ENCODE results near the gene MAP4K3.

MAP4K3 gene

DNA sequence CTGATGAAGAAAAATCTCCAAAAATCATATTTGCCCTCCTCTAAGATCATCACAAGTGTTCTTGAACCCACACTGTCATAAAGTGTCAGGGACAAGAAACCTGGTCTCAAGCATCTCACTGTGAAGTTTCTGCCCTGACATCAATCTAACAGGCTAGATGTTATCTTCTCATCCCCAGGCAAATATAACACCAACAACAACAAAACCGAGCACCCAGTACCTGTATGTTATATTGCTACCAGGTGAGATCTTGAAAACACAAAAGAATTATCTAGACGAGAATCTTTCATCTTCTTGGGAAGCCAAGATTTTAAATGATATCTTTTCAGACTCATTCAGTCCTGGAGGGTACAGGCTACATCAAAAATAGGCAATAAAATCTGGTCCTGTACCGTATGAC lies 8.8 kb upstream of the MAP4K3 start:
- no peak for DNase-seq (ENCODE audit: low read depth in 3 of 3, low spot score in 1 of 3)

DNA sequence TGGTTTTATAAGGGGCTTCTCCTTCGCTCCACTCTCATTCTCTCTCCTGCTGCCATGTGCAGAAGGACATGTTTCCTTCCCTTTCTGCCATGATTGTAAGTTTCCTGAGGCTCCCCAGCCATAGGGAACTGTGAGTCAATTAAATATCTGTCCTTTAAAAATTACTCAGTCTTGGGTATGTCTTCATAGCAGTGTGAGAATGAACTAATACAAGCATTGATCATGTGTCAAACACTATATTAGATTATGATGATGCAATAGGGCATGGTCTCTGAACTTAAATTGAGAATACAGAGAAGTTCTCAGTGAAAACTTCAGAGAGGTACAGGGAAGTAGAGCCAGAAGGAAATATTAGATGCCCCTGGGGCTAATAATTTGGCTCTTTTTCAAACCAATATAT lies 5.9 kb upstream of the MAP4K3 start:
- no peak for DNase-seq (ENCODE audit: low read depth in 3 of 3, low spot score in 1 of 3)

DNA sequence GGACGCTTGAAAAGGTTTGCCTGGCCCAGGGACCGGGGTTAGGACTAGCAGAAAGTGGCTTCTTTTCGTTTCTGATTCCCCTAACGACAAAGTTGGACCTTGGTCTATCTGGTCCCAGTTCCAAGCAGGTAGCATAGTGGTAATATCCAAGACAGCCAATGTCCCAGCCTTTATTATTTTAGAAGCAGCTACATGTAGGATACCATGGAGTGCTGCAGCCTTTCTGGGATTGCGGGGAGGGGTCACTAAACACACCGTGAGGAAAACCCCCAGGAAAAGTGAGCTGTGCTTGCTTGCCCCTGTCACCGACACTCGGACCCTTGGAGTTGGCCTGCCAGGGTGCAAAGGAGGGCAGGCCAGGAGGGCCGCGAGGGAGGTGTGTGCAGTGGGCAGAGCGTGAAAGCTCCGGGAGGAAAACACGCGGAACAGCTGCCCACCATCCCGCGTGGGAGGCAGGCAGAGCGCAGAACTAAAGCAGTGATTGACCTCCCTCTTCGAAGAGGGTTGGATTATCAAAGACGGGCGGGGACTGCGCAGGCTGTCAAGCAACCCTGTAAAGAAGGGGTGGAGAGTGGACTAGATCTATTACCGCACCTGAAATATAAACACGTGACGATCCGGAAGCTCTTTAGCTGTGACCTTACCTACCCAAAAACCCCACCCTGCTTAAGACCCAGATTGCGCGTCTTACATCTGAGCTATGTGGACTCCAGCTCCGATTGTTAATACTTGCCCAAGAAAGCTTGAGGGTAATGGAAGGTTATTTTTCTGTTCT lies 624 bp upstream of the MAP4K3 start:
- DNase-seq (ENCODE audit: low read depth in 3 of 3, low spot score in 1 of 3) = peak in 1 of 3 donors; percentile 16

DNA sequence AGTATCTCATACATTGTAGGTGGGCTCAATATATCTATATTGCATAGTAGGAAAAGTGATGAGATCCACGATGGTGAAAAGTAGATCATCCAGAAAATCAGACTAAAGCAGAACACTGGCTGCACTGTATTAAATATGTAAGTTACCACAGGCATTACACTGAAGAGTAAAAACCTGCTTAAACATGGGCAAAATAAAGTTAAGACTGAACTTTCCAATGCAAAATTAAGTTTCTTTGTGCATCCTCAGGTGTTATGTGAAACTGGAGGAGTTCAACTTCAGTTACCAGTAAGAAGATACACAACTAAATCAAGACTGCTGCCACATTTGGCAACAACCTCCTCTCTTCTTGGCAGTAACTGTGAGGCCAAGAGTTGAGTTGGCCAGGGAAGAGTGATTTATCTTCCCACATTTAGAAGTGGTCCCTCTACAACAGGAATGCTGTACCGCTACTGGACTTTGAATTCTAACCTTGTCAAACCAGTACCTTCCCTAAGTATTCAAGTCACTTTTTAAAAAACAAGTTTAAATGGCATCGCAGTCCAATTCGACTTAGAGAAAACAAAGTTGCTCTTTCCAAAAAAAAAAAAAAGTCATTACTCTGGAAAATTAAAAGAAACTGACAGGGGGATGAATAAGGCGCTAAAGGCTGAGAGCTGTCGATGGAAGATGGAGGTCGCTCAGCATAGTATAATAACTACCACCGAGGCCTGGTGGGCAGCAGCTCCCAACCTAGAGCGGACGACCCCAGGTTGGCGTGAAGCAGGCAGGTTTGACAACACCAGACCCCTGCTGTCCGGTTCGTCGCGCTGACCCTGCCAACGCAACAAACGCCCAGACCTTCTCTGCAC lies 1.1 kb downstream of the MAP4K3 start:
- DNase-seq (ENCODE audit: low read depth in 3 of 3, low spot score in 1 of 3) = no peak

DNA sequence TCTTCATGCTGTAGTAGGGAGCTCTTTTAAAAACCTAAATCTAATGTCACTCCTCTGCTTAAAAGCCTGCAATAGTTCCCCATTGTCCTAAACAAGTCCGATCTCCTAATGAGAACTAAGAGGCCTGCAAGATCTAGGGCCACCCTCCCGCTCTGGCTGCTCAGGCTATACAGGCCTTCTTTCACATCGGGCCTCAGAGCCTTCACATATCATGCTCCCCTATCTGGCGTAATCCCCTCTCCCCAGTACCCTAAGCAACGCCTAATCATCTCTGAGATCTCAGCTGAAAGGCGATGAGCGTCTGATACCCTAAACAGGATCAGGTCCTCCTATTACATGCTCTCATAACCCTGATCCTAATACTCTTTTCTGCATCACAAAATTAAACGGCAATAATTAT lies 1.9 kb downstream of the MAP4K3 start:
- DNase-seq (ENCODE audit: low read depth in 3 of 3, low spot score in 1 of 3) = no peak

DNA sequence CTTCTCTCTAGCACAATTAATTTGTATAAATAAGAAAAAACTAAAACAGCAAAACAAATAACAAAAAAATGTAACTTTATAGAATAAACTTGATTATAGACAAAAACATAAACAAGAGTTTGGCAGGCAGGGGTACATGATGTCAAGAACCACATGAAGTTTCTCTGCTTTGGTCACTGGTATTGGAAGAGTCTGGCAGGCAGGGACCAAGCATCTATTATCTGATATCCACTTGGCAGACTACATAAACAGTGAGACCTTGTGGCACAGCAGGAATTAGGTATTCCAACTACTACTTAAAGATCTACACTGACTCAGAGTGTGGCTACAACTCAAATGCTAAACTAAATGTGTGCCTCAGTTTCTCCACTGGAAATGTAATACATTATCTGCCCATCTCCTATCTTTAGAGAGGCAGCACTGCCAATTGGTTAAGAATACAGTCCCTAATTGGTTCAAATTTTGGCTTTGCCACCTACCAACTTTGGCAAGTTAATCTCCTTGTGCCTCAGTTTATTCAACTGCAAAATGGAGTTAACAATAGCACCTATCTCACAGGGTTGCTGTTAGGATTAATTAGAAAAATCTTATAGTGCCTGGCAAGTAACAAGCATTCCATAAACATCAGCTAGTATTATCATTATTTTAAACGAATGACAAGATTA lies 2.7 kb downstream of the MAP4K3 start:
- DNase-seq (ENCODE audit: low read depth in 3 of 3, low spot score in 1 of 3) = no peak

DNA sequence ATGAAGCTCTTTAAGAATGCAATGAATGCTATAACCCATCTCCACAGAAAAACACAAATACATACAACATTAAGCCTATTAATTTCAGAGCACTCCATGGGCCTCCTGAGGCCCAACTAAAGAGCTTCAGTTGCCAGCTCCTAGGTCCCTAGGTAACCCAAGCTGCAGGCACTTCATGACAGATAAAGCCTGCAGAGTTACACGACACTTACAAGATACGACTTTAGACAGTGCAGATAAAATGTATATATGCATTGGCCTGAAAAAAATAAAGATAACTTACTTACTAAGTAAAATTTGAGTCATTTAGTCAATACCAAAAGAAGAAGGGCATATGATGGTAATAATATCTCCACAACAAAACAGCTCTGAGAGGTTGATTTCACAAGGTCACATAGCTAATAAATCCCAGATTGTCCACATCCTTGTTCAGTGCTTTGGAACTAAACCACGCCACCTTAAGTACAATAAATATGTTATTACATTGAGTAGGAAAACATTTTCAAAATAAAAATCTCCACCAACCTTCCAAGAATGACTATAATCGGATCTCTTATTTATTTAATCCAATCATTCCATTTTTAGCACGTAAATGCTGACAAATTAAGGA lies 3.4 kb downstream of the MAP4K3 start:
- no peak for DNase-seq (ENCODE audit: low read depth in 3 of 3, low spot score in 1 of 3)

DNA sequence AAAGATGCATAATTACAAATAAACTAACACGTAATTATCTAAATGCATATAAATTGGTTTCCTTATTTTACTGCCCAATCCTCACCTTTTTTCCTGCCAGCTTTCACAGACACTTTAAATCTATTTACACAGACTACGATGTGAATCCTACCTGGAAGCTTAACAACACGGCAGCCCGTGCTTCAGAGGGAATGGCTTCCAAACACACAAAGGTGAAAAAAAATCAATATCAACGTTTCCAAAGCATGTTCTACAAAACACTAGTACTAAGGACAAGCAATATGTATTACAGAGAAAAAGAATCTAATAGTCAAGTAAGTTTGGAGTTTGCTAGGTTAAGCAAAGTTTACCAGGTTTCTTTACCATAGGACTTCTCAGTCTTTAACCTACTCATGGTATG lies 4.4 kb downstream of the MAP4K3 start:
- DNase-seq (ENCODE audit: low read depth in 3 of 3, low spot score in 1 of 3) = no peak

DNA sequence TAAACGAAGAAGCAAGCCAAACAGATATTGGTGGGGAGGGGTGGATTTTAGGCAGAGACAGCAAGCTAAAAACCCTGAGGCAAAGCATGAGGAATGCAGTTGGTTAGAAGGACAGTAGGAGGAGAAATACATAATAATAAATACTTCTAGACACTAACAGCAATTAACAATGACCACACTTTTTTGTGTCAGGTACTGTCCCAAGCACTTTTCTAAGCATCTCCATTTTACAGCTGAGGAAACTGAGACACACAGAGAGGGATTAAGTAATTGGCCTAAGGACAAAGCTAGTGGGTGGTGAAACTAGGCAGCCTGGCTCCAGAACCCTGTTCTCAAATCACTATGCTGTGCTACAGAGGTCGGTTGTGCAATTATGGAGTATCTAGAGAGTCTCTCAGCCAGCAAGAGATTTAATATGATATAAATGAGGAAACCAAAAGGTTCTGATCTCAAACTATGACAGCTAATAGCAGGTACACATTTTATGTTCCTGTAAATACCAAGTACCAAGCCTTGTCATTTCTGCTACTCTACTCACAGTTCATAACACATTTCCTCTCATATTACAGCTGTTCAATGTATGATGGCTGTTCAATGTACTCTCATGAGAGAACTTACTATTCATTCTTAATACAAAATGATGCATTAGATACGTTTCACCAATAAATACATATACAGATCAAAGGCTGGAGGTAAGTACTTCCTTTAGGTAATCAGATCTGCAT lies 5.3 kb downstream of the MAP4K3 start:
- no peak for DNase-seq (ENCODE audit: low read depth in 3 of 3, low spot score in 1 of 3)

DNA sequence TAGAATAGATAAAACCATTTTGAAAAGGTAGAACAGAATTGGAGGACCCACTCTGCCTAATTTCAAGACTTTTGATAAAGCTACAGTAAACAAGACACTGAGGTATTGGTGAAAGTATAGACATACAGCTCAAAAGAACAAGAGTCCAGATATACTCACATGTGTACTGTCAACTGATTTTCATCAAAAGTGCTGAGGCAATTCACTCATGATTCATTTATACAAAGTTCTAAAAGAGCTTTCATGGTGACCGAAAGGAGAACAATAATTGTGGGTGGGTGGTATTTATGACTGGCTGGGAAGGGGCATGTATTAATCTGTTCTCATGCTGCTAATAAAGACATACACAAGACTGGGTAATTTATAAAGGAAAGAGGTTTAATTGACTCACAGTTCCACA lies 7.3 kb downstream of the MAP4K3 start:
- no peak for DNase-seq (ENCODE audit: low read depth in 3 of 3, low spot score in 1 of 3)

DNA sequence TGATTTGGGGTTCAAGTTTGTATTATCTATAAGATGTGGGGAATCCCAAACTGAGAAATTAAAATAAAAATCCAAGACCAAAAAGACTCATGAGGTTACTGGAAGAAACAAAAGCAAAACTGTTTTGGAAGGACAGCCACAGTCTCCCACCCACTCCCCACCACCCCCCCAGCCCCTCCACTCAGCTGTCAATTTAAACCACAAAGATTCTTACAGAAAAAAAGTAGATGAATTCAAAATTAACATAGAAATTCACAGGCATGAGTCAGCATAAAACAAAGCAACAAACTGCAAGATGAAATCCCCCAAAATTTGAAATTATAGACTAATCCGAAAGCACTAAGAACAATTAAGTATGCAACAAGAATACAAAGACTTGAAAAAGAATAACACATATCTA lies 12.1 kb downstream of the MAP4K3 start:
- DNase-seq (ENCODE audit: low read depth in 3 of 3, low spot score in 1 of 3) = no peak

DNA sequence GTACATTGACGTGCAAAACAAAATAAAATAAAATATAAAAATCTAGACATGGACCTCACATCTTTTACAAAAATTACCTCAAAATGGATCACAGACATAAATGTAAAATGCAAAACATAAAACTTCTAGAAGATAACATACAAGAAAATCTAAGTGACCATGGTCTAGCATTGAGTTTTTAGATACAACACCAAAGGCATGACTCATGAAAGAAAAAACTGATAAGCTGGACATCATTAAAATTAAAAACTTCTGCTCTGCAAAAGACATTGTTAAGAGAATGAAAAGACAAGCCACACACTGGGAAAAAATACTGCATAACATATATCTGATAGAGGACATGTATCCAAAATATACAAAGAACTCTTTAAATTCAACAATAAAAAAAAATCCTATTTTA lies 14.4 kb downstream of the MAP4K3 start:
- DNase-seq (ENCODE audit: low read depth in 3 of 3, low spot score in 1 of 3) = no peak

DNA sequence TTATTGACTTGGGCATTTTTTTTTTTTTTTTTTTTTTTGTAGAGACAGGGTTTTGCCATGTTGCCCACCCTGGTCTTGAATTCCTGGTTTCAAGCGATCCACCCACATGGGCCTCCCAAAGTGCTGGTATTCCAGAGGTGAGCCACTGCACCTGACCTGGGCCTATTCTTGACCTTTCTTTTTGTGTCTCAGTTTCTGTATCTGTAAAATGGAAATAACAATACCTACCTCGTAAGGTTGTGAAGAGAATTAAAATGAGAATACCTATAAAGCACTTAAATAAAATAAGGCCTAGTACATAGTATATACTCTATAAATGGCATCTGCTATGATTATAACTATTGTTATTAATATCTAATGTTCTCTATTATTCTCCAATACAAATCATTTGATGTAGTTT lies 15.7 kb downstream of the MAP4K3 start:
- DNase-seq (ENCODE audit: low read depth in 3 of 3, low spot score in 1 of 3) = no peak

DNA sequence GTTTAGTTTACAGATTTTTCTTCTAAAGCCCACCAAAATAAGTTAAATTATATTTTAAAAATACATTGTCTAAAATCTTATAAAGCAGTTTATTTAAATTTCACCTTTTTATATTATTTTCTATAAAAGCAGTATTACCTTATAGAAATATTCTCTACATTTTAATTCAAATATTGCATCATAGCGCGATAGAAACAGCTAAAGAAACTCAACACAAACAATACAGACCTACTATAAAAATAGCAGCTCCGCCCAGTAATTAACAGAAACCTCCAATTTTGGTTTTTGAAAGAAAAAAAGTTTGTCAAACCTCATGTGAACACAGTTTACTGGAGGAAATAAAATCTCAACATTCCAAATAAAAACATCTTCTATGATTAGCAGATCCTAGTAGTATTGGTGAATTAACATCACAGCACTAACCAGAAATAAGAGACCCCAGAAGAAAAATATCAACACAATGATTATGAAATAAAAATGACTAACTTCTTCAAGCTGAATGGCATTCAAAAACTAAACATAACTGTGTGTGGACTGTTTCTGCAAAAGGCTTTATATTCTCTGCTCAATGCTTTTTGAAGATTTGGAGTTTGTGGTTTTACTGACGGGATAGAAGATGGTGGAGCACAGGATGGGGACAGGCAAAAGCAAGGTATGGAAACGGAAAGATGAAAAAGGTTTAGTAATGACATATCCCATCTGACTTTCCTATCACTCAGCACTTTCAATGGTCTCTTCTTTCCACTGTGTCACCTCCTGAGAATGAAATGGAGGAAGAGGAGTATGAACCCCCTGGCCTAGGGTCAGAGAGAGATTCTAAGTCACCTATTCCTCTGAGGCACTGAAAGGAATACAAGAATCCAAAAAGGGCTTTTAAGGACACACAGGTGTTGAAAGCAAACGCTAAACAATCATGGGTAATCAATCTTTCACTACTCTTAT lies 17.5 kb downstream of the MAP4K3 start:
- DNase-seq (ENCODE audit: low read depth in 3 of 3, low spot score in 1 of 3) = no peak

DNA sequence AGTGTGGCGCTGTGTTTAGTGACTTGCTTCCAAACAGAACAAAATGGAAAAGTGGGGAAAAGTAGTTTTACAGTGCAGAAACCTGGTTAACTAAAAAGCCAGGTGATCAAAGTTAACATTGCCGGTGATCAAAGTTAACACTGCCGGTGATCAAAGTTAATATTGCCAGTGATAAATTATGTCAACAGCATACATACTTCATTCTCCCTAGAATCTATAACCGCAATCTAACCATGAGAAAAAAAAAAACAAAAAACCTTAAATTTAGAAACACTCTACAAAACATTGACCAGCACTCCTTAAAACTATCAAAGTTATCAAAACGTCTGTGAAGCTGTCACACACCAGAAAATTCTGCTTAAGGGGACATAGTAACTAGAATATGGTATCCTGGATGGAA lies 18.6 kb downstream of the MAP4K3 start:
- no peak for DNase-seq (ENCODE audit: low read depth in 3 of 3, low spot score in 1 of 3)

DNA sequence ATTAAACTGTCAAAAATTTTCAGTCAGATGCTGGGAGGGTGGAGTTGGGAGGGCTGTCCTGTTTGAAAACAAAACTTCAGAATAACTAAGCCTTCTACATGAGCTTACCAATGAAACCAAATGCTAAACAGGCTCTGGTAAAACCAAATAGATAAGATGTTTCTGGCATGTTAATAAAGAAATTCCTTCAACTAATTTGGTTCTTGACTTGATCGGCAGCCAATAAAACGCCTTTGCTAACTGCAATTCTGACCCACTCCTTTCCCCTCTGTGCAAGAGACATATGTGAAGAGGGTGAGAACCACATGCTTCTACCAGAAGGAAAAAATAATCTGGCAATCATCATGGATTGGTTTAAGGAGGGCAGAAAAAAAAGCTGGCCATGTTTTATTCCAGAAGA lies 20.9 kb downstream of the MAP4K3 start:
- no peak for DNase-seq (ENCODE audit: low read depth in 3 of 3, low spot score in 1 of 3)

DNA sequence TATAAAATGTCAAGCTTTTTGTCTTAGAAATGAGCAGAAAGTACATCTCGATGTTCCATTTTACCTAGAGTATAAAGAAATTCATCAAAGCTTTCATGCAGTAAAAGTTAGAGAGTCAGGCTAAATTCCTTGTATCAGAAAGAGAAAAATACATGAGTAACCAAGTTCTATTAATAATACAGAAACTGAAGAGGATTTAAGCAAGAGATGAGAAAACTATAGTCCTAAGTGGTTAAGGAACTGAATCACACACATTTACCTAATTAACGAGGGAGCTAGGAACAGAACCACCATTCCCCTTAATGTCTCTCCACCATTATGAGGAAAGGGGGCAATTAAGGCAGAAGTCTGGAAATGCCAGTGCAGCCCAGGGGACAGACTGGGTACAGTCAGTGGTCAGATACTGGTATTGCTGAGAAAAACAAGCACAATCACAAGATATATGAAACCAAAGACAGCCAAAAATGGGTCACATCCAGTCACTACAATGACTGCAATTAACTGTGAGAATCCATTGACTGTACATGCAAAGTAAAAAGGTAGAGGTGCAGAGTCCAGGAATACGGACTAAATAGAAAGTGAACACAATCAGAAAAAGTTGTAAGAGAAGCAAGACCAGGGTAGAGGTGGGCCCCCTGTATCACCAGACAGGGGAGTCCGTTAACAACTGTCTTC lies 23.9 kb downstream of the MAP4K3 start:
- no peak for DNase-seq (ENCODE audit: low read depth in 3 of 3, low spot score in 1 of 3)

DNA sequence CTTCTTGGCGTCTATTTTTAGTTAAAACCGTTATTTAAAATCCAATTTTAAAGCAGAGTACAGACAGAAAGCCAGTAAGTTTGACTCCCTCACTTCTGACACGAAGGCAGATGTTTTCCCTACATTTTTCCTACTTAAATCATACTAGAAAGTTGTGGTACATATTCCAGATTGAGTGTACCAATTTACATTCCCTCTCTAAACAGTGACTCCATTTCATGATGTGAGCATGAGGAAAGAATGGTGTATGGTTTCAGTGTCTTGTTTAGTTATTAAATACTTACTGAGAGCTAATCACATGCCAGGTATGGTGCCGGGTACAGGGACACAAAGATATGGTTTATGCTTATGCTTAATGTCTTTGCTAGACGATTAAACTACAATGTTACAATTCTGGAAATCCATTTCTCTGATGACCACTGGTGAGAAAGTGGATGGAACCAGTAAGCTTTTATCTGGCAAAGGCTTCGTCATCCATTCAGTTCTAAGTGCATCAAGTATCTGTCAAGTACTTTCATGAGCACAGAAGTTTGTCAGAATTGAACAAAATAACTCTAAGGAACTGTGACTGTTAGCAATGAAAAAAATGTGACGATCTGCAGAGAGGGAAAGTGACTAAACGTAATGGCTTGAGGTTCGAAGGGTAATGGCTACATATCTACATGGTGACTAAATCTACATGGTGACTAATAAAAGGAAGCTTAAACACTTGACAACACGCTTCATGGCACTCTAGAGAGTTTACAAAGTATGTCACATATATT lies 25.7 kb downstream of the MAP4K3 start:
- no peak for DNase-seq (ENCODE audit: low read depth in 3 of 3, low spot score in 1 of 3)
